Measurements from ENCODE around the gene SNUPN. TPM values are rescaled to one million over a fixed set of nuclear protein-coding genes. Genes with fewer than 3 reads are reported as not detected.
"Not testable (repeated sequence)": the region's sequence is repeated elsewhere in the genome, so short reads cannot be mapped to it uniquely, and the experiment has no call there.

SNUPN gene
- total RNA-seq, 6 donors from 2014 or later: 14.1 to 30.4 (median 22.4) TPM

DNA sequence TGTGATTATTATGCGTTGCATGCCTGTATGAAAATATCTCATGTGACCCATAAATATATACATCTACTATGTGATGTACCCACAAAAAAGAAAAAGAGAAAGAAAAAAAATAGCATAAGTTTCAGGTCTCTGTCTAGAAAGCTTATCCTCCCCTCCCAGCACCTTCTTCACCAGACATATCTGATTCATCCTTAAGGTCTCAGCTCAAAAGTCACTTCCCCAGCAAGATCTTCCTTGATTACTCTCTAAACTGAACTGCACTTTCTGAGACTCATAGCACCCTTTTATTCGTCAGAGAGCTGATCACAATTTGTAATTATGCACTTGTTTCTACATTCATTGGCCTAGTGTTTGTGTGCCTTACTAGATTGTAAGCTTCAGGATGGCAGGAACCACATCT lies 35.3 kb downstream of the SNUPN start:
- TF ChIP-seq, protein P1, sequence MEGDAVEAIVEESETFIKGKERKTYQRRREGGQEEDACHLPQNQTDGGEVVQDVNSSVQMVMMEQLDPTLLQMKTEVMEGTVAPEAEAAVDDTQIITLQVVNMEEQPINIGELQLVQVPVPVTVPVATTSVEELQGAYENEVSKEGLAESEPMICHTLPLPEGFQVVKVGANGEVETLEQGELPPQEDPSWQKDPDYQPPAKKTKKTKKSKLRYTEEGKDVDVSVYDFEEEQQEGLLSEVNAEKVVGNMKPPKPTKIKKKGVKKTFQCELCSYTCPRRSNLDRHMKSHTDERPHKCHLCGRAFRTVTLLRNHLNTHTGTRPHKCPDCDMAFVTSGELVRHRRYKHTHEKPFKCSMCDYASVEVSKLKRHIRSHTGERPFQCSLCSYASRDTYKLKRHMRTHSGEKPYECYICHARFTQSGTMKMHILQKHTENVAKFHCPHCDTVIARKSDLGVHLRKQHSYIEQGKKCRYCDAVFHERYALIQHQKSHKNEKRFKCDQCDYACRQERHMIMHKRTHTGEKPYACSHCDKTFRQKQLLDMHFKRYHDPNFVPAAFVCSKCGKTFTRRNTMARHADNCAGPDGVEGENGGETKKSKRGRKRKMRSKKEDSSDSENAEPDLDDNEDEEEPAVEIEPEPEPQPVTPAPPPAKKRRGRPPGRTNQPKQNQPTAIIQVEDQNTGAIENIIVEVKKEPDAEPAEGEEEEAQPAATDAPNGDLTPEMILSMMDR (IDR thresholded peaks at IDR 0.05): no peak
- TF ChIP-seq POLR2A (IDR thresholded peaks at IDR 0.05) (no peak), POLR2AphosphoS5 (IDR thresholded peaks at IDR 0.05) (no peak), EP300 (IDR thresholded peaks at IDR 0.05) (no peak)
- no peak for ATAC-seq (ENCODE audit: low FRiP score in 2 of 2)

DNA sequence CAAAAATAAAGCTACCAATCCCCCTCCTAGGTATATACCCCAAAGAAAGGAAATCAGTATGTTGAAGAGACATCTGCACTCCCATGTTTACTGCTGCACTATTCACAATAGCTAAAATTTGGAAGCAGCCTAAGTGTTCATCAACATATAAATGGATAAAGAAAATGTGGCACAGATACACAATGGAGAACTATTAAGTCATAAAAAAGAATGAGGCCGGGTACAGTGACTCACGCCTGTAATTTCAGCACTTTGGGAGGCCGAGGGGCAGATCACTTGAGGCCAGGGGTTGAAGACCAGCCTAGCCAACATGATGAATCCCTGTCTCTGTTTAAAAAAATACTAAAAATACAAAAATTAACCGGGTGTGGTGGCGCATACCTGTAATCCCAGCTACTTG lies 36.5 kb downstream of the SNUPN start:
- DNase-seq: no peak
- Histone ChIP-seq H3K36me3 (peaks cover 0 to 10% (median 5%) of the 10 kb centered on the region in 4 donors), H3K4me1 (no peaks in the 10 kb centered on the region), H3K9me3 (no peaks in the 10 kb centered on the region), H3K27ac (no peak overlapping the region), H3K4me3 (no peak overlapping the region), H3K27me3 (no peaks in the 10 kb centered on the region)
- WGBS, 2 donors: 94 to 99% methylated on average over 5 of the region's 5 CpGs
- no peak for ATAC-seq (ENCODE audit: low FRiP score in 2 of 2)
- TF ChIP-seq EP300 (IDR thresholded peaks at IDR 0.05) (no peak), POLR2AphosphoS5 (IDR thresholded peaks at IDR 0.05) (no peak), POLR2A (IDR thresholded peaks at IDR 0.05) (no peak)
- TF ChIP-seq, protein P1 (IDR thresholded peaks at IDR 0.05): no peak

More for the DNA sequence above, 35.3 kb downstream of the SNUPN start:
- Histone ChIP-seq H3K4me1 (no peaks in the 10 kb centered on the region), H3K27ac (no peak overlapping the region), H3K4me3 (no peak overlapping the region), H3K27me3 (no peaks in the 10 kb centered on the region), H3K36me3 (peaks cover 0 to 14% (median 5%) of the 10 kb centered on the region in 4 donors), H3K9me3 (no peaks in the 10 kb centered on the region)
- 97 to 99% methylated on average over 2 of the region's 2 CpGs for WGBS, 2 donors
- no peak for DNase-seq

DNA sequence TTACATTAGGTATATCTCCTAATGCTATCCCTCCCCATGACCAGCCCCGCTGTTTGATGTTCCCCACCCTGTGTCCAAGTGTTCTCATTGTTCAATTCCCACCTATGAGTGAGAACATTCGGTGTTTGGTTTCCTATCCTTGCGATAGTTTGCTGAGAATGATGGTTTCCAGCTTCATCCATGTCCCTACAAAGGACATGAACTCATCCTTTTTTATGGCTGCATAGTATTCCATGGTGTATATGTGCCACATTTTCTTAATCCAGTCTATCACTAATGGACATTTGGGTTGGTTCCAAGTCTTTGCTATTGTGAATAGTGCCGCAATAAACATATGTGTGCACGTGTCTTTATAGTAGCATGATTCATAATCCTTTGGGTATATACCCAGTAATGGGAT lies 39.1 kb downstream of the SNUPN start:
- H3K36me3 ChIP-seq; H3K4me3 ChIP-seq; H3K27ac ChIP-seq; DNase-seq; H3K4me1 ChIP-seq; H3K27me3 ChIP-seq; ATAC-seq (ENCODE audit: low FRiP score in 2 of 2); H3K9me3 ChIP-seq: not testable (repeated sequence)
- 96 to 97% methylated on average over 5 of the region's 5 CpGs for WGBS, 2 donors

DNA sequence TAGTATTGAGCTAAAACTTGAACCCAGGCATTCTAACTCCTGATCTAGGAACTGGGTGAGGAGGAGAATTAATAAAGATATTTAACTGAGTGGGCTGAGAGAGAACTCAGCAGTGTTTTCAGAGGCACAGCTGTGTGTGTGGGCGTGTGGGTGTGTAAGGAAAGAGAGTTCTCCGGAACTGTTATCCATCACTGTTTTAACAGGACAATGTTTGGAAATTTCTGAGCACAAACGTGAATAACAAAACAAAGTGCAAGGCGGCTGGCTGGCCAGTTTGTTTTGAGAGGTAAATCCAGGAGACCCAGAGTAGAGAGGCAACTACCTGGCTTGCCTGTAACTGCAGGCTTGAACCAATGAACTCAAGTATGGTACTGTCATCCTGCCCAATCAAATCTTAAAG lies 41.4 kb downstream of the SNUPN start:
- Histone ChIP-seq H3K27me3 (no peaks in the 10 kb centered on the region), H3K4me1 (peaks cover 0 to 6% (median 5%) of the 10 kb centered on the region in 4 donors), H3K36me3 (no peaks in the 10 kb centered on the region), H3K9me3 (no peaks in the 10 kb centered on the region), H3K4me3 (no peak overlapping the region), H3K27ac (no peak overlapping the region)
- WGBS, 2 donors: 50 to 73% methylated on average over 4 of the region's 4 CpGs
- DNase-seq: no peak
- TF ChIP-seq POLR2A (IDR thresholded peaks at IDR 0.05) (no peak), POLR2AphosphoS5 (IDR thresholded peaks at IDR 0.05) (no peak), EP300 (IDR thresholded peaks at IDR 0.05) (no peak)
- TF ChIP-seq, protein P1 (IDR thresholded peaks at IDR 0.05): no peak
- no peak for ATAC-seq (ENCODE audit: low FRiP score in 2 of 2)

DNA sequence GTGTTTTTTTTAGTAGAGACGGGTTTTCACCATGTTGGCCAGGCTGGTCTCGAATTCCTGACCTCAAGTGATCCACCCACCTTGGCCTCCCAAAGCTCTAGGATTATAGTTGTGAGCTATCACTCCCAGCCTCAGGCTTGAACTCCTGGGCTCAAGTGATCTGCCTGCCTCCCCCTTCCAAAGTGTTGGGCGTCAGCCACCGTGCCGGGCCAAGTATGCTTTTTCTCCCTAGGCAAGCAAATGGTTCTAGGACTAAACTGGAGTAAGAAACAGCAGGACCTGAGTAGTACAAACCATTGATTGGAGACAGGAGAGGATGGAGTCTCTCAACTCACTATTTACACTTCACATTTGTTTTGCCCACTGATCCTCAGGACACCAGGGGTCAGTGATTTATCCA lies 41.8 kb downstream of the SNUPN start:
- Histone ChIP-seq H3K4me3 (no peak overlapping the region), H3K27ac (no peak overlapping the region), H3K36me3 (no peaks in the 10 kb centered on the region), H3K4me1 (peaks cover 0 to 6% (median 5%) of the 10 kb centered on the region in 4 donors), H3K9me3 (no peaks in the 10 kb centered on the region), H3K27me3 (no peaks in the 10 kb centered on the region)
- no peak for DNase-seq
- ATAC-seq (ENCODE audit: low FRiP score in 2 of 2): no peak
- WGBS, 2 donors: 68 to 84% methylated on average over 5 of the region's 5 CpGs
- TF ChIP-seq, protein P1 (IDR thresholded peaks at IDR 0.05): no peak
- TF ChIP-seq POLR2AphosphoS5 (IDR thresholded peaks at IDR 0.05) (no peak), EP300 (IDR thresholded peaks at IDR 0.05) (no peak), POLR2A (IDR thresholded peaks at IDR 0.05) (no peak)

DNA sequence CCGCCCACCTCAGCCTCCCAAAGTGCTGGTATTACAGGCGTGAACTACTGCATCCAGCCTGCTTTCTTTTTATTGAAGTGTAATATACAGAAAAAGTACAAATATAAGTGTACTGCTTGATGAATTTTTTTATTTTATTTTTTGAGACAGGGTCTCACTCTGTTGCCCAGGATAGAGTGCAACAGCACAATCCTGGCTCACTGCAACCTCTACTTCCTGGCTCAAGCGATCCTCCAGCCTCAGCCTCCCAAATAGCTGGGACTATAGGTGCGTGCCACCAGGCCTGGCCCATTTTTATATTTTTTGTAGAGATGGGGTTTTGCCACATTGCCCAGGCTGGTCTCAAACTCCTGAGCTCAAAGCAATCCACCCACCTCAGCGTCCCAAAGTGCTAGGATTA lies 42.6 kb downstream of the SNUPN start:
- not testable (repeated sequence) for ATAC-seq (ENCODE audit: low FRiP score in 2 of 2); H3K27me3 ChIP-seq; H3K9me3 ChIP-seq; DNase-seq; H3K36me3 ChIP-seq; H3K4me3 ChIP-seq; H3K27ac ChIP-seq; H3K4me1 ChIP-seq
- WGBS, 2 donors: 95 to 97% methylated on average over 5 of the region's 5 CpGs

Data from upper lobe of left lung (tissue), 6 donors.